ENCODE results near the gene CCDC47. TPM values are rescaled to one million over a fixed set of nuclear protein-coding genes. Genes with fewer than 3 reads are reported as not detected.

The CCDC47 gene
- total and polyA plus RNA-seq, 8 donors = 81.6 to 111 (median 89.4) TPM

DNA sequence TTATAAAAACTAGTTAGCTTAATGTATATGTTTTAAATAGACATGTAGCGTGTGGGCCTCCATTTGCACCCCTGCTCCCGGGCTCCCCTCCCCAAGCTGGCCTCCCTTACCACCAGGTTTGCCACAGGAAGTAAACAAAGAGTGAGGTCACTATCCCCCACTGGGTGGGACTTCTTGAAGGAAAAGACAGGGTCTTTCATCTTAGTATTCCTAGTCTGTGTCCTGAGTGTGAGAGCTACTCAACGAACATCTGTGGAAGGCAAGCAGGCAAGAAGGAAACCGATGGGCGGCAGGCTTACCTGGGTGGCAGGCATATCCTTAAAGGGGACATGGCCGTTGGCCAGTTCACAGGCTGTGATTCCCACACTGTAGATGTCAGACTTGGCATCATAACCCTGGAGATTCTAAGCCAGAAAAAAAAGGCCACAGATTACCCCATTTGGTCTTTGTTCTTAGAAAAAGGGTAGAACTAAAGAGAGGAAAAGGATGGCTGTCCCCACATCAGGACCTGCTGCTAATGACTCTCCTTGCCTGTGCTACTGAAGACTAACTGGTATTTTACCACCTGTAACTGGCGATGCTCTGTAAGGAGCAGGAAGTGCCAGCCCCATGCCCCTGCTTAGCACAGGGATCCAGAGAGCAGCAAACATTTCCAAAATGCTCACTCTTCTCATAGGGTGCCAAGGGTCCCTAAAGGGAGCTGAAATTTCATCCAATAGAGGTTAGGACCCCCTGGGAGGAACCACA, 66.9 kb downstream of the CCDC47 start:
- Histone ChIP-seq H3K27me3 (no peaks in the 10 kb centered on the region), H3K4me3 (no peak overlapping the region), H3K4me1 (peaks cover 0 to 33% of the 10 kb centered on the region in 2 donors), H3K27ac (no peak overlapping the region), H3K36me3 (peaks cover 0 to 82% of the 10 kb centered on the region in 2 donors), H3K9me3 (no peaks in the 10 kb centered on the region)
- intact Hi-C loops (cut with DNase I) = no loop called here
- TF ChIP-seq, protein P1, sequence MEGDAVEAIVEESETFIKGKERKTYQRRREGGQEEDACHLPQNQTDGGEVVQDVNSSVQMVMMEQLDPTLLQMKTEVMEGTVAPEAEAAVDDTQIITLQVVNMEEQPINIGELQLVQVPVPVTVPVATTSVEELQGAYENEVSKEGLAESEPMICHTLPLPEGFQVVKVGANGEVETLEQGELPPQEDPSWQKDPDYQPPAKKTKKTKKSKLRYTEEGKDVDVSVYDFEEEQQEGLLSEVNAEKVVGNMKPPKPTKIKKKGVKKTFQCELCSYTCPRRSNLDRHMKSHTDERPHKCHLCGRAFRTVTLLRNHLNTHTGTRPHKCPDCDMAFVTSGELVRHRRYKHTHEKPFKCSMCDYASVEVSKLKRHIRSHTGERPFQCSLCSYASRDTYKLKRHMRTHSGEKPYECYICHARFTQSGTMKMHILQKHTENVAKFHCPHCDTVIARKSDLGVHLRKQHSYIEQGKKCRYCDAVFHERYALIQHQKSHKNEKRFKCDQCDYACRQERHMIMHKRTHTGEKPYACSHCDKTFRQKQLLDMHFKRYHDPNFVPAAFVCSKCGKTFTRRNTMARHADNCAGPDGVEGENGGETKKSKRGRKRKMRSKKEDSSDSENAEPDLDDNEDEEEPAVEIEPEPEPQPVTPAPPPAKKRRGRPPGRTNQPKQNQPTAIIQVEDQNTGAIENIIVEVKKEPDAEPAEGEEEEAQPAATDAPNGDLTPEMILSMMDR (IDR thresholded peaks at IDR 0.05) = no peak
- ATAC-seq (no peak), DNase-seq (no peak)

GRCh38 chr17:63705657-63706056, 67.7 kb downstream of the CCDC47 start:
- H3K27me3 ChIP-seq = no peaks in the 10 kb centered on the region
- TF ChIP-seq, protein P1 (IDR thresholded peaks at IDR 0.05) = no peak
- ATAC-seq = no peak
- peaks cover 0 to 42% of the 10 kb centered on the region in 2 donors for H3K4me1 ChIP-seq
- H3K36me3 ChIP-seq = peaks cover 0 to 73% of the 10 kb centered on the region in 2 donors
- intact Hi-C loops (cut with DNase I) = no loop called here
- H3K27ac ChIP-seq = no peak overlapping the region
- no peaks in the 10 kb centered on the region for H3K9me3 ChIP-seq
- H3K4me3 ChIP-seq = no peak overlapping the region
- no peak for DNase-seq

DNA sequence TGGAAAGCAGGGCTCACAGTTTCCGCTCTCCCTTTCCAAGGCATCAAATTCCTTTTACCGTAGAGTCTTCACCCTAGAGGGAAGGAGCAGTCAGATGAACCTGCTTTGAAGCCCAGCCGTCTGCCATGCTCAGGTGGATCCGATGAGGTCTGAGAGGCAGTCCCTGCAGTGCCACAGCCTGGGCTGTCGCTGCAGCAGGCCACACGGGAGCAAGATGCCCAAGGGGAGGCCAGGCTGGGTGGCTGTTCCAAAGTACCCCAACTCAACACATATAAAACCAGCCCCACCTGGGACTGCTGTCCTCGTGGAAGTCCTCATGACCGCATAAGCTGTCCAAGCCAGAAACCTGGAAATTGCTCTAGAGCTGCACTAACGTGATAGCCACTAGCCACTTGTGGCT, 68.6 kb downstream of the CCDC47 start:
- H3K4me3 ChIP-seq = no peak overlapping the region
- intact Hi-C loops (cut with DNase I) = no loop called here
- H3K4me1 ChIP-seq = peaks cover 0 to 48% of the 10 kb centered on the region in 2 donors
- ATAC-seq (no peak), DNase-seq (no peak)
- H3K27me3 ChIP-seq = no peaks in the 10 kb centered on the region
- H3K27ac ChIP-seq = no peak overlapping the region
- no peaks in the 10 kb centered on the region for H3K9me3 ChIP-seq
- H3K36me3 ChIP-seq = peaks cover 0 to 65% of the 10 kb centered on the region in 2 donors
- TF ChIP-seq, protein P1 (IDR thresholded peaks at IDR 0.05) = no peak

- intact Hi-C loops (cut with DNase I) = no loop called here
- peak in 1 of 4 donors; percentile 61 for DNase-seq
These were observed 69.2 kb downstream of the CCDC47 start for GRCh38 chr17:63704259-63704576.

DNA sequence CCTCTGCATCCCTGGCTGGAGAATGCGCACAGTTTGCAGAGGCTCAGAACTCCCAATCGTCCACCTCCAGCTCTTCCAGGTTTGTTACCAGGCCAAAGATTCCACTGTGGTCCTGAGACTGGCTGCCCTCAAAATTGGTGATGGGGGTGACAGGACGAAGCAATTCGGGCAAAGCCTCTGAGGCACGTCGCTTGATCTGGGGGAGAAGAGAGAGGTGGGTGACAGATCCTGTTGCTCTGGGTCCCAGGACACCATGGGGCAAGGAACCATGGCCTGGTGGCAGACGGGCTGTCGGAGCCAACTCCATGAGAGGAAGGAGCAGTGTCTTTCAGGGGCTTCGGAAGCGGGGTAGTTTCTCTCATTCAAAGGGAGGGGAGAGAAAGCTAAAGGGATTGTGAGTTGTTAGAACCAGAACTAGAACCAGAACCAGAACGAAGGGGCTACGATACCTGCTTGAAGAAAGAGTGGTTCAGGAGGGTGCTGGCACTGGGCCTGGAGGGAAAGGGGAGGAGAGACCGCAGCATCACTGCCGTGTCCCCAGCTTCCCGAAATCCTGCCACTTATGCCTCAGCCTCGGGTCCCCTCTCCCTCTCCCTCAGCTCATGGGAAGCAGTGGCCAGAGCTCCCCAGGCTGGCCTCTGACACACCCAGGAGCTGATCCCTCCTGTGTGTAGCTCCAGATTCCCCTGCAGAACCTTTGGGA, 69.7 kb downstream of the CCDC47 start:
- ATAC-seq (no peak), DNase-seq (no peak)
- Histone ChIP-seq H3K27me3 (no peaks in the 10 kb centered on the region), H3K9me3 (no peaks in the 10 kb centered on the region), H3K27ac (no peak overlapping the region), H3K36me3 (peaks cover 0 to 54% of the 10 kb centered on the region in 2 donors), H3K4me1 (peaks cover 0 to 55% of the 10 kb centered on the region in 2 donors), H3K4me3 (no peak overlapping the region)
- intact Hi-C loops (cut with DNase I) = no loop called here
- TF ChIP-seq, protein P1 (IDR thresholded peaks at IDR 0.05) = no peak

More at GRCh38 chr17:63704259-63704576, 69.2 kb downstream of the CCDC47 start:
- Histone ChIP-seq H3K9me3 (no peaks in the 10 kb centered on the region), H3K36me3 (peaks cover 0 to 59% of the 10 kb centered on the region in 2 donors), H3K4me1 (peaks cover 0 to 50% of the 10 kb centered on the region in 2 donors), H3K4me3 (no peak overlapping the region), H3K27ac (no peak overlapping the region), H3K27me3 (no peaks in the 10 kb centered on the region)
- TF ChIP-seq, protein P1 (IDR thresholded peaks at IDR 0.05) = no peak
- no peak for ATAC-seq

Measured in left lung (tissue), 10 donors.